Measurements from ENCODE around the gene CDH13. TPM values are rescaled to one million over a fixed set of nuclear protein-coding genes. Genes with fewer than 3 reads are reported as not detected.

The CDH13 gene
- total and polyA plus RNA-seq, 2 experiments from 2014 or later: 1.2 to 1.5 TPM

DNA sequence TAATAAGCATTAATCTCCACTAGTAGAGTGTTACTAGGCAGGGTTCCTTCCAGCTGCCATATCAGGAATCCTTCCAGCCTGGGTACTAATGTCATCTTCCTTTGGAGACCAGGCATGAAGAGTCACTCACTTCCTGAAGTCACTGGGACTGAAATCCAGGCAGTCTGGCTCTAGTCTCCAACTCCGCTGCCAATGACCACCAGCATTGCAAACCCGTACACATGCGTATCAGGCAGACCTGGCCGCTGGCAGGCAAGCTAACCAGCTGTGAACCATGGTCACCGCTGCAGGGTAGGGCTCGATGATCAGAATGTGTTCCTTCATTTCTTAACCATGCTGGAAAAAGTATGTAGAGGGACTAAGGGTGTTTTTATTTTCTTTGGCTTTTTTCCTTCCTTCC is 255.5 kb downstream of the CDH13 start:
- TF ChIP-seq EZH2phosphoT487 (IDR thresholded peaks at IDR 0.05; ENCODE audit: low read depth, severe bottlenecking, unreplicated experiment): no peak
- TF ChIP-seq, protein P1, sequence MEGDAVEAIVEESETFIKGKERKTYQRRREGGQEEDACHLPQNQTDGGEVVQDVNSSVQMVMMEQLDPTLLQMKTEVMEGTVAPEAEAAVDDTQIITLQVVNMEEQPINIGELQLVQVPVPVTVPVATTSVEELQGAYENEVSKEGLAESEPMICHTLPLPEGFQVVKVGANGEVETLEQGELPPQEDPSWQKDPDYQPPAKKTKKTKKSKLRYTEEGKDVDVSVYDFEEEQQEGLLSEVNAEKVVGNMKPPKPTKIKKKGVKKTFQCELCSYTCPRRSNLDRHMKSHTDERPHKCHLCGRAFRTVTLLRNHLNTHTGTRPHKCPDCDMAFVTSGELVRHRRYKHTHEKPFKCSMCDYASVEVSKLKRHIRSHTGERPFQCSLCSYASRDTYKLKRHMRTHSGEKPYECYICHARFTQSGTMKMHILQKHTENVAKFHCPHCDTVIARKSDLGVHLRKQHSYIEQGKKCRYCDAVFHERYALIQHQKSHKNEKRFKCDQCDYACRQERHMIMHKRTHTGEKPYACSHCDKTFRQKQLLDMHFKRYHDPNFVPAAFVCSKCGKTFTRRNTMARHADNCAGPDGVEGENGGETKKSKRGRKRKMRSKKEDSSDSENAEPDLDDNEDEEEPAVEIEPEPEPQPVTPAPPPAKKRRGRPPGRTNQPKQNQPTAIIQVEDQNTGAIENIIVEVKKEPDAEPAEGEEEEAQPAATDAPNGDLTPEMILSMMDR (IDR thresholded peaks at IDR 0.05; ENCODE audit: poor library complexity): no peak
- TF ChIP-seq EZH2 (IDR thresholded peaks at IDR 0.05; ENCODE audit: borderline replicate concordance): no peak
- H3K36me3 ChIP-seq (replicated peaks; ENCODE audit: insufficient read depth, low read depth): no peaks in the 10 kb centered on the region
- no peaks in the 10 kb centered on the region for H4K20me1 ChIP-seq (ENCODE audit: insufficient read depth, poor library complexity, severe bottlenecking)
- H3K9me3 ChIP-seq (ENCODE audit: low read depth): no peaks in the 10 kb centered on the region
- no peaks in the 10 kb centered on the region for H3K4me1 ChIP-seq (ENCODE audit: insufficient read depth)
- H3K79me2 ChIP-seq: no peaks in the 10 kb centered on the region
- no peak overlapping the region for H3K27ac ChIP-seq
- H3K4me3 ChIP-seq: no peak overlapping the region
- H3K27me3 ChIP-seq: no peaks in the 10 kb centered on the region
- H2AFZ ChIP-seq: no peak overlapping the region
- H3K4me2 ChIP-seq: no peak overlapping the region
- DNase-seq (ENCODE audit: low spot score): no peak
- no peaks in the 10 kb centered on the region for H3K9me2 ChIP-seq (replicated peaks; ENCODE audit: insufficient read depth)
- 93% methylated on average over 6 of the region's 6 CpGs for WGBS (ENCODE audit: low lambda C conversion rate, missing lambda C conversion rate)

GRCh38 chr16:82882982-82883835 is 256.4 kb downstream of the CDH13 start:
- no peak for DNase-seq (ENCODE audit: low spot score)
- Histone ChIP-seq H3K9me2 (replicated peaks; ENCODE audit: insufficient read depth) (no peaks in the 10 kb centered on the region), H2AFZ (no peak overlapping the region), H3K36me3 (replicated peaks; ENCODE audit: insufficient read depth, low read depth) (no peaks in the 10 kb centered on the region), H3K27ac (no peak overlapping the region), H3K4me3 (no peak overlapping the region), H3K79me2 (no peaks in the 10 kb centered on the region), H4K20me1 (ENCODE audit: insufficient read depth, poor library complexity, severe bottlenecking) (no peaks in the 10 kb centered on the region), H3K4me2 (no peak overlapping the region), H3K27me3 (no peaks in the 10 kb centered on the region), H3K4me1 (ENCODE audit: insufficient read depth) (peaks cover 3% of the 10 kb centered on the region), H3K9me3 (ENCODE audit: low read depth) (no peaks in the 10 kb centered on the region)
- TF ChIP-seq, protein P1 (IDR thresholded peaks at IDR 0.05; ENCODE audit: poor library complexity): no peak
- TF ChIP-seq EZH2phosphoT487 (IDR thresholded peaks at IDR 0.05; ENCODE audit: low read depth, severe bottlenecking, unreplicated experiment): no peak
- no peak for TF ChIP-seq EZH2 (IDR thresholded peaks at IDR 0.05; ENCODE audit: borderline replicate concordance)
- WGBS (ENCODE audit: low lambda C conversion rate, missing lambda C conversion rate): 74% methylated on average over 5 of the region's 5 CpGs

DNA sequence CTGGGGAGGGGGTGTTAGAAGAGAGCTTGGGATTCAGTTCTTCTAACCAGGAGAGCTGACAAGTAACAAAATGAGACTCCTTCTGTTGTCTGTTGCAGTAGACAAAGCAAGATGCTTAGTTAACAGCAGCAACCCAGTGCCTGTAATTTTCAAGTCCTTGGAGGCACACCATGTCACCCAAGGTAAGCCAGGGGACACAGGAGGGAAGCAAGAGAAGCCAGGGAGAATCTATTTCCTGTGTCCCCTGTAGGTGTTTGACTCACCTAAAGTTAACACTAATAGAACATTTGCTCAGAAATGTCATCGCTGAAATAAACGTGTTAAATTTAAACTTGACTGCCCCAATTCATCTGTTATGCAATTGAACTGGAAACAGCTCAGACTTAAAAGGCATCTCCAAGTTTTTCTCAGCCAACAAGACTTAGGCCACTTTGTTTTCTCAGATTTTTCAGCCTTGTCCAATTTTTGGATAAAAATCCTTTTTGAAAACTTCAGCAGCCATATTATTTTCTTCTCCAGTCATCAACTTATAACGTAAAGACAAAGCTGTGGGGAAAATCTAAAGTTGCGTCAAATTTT is 257.6 kb downstream of the CDH13 start:
- peaks cover 5% of the 10 kb centered on the region for H3K4me1 ChIP-seq (ENCODE audit: insufficient read depth)
- H3K9me2 ChIP-seq (replicated peaks; ENCODE audit: insufficient read depth): no peaks in the 10 kb centered on the region
- no peaks in the 10 kb centered on the region for H3K79me2 ChIP-seq
- H3K27me3 ChIP-seq: no peaks in the 10 kb centered on the region
- no peak overlapping the region for H3K4me2 ChIP-seq
- H4K20me1 ChIP-seq (ENCODE audit: insufficient read depth, poor library complexity, severe bottlenecking): no peaks in the 10 kb centered on the region
- WGBS (ENCODE audit: low lambda C conversion rate, missing lambda C conversion rate): 88% methylated on average over 4 of the region's 4 CpGs
- DNase-seq (ENCODE audit: low spot score): no peak
- H3K27ac ChIP-seq: no peak overlapping the region
- no peak overlapping the region for H2AFZ ChIP-seq
- H3K4me3 ChIP-seq: no peak overlapping the region
- H3K9me3 ChIP-seq (ENCODE audit: low read depth): no peaks in the 10 kb centered on the region
- TF ChIP-seq EZH2 (IDR thresholded peaks at IDR 0.05; ENCODE audit: borderline replicate concordance): no peak
- no peak for TF ChIP-seq EZH2phosphoT487 (IDR thresholded peaks at IDR 0.05; ENCODE audit: low read depth, severe bottlenecking, unreplicated experiment)
- TF ChIP-seq, protein P1 (IDR thresholded peaks at IDR 0.05; ENCODE audit: poor library complexity): no peak
- H3K36me3 ChIP-seq (replicated peaks; ENCODE audit: insufficient read depth, low read depth): no peaks in the 10 kb centered on the region

Measured in hepatocyte (in vitro differentiated cells).